ENCODE data around the gene YIPF7. TPM values are rescaled to one million over a fixed set of nuclear protein-coding genes. Genes with fewer than 3 reads are reported as not detected.

YIPF7 gene
- total and polyA plus RNA-seq, 9 of the 15 experiments (the other 6 are each of a cell fraction or from before 2014, with no cell fraction given) = 0.14 TPM; not detected in 8

- Histone ChIP-seq H3K36me3 (ENCODE audit: control insufficient read depth, insufficient read depth, low read length) (no peaks in the 10 kb centered on the region), H3K9me1 (ENCODE audit: control insufficient read depth, insufficient read depth, low read length) (no peaks in the 10 kb centered on the region), H2AFZ (ENCODE audit: low read depth, low read length) (no peak overlapping the region), H3K4me1 (replicated peaks in 1 of 2; ENCODE audit: control insufficient read depth in 2 of 2, insufficient read depth in 2 of 2, low read length in 2 of 2) (peaks cover 0 to 5% of the 10 kb centered on the region in 2 experiments; a peak in 1 of 5 replicates), H3K79me2 (ENCODE audit: control insufficient read depth, insufficient read depth, low read length) (no peaks in the 10 kb centered on the region), H3K9me3 (replicated peaks; ENCODE audit: control insufficient read depth, insufficient read depth, low read depth, low read length) (no peaks in the 10 kb centered on the region), H3K27ac (ENCODE audit: extremely low read depth, low read depth, low read length) (no peak overlapping the region), H4K20me1 (replicated peaks; ENCODE audit: control insufficient read depth, insufficient read depth, low read length) (no peaks in the 10 kb centered on the region), H3K9ac (ENCODE audit: insufficient read depth in 1 of 2, low read depth in 2 of 2, low read length in 2 of 2) (no peak overlapping the region), H3K4me2 (ENCODE audit: insufficient read depth, low read length) (no peak overlapping the region), H3K4me3 (no peak overlapping the region), H3K27me3 (ENCODE audit: control insufficient read depth in 2 of 2, insufficient read depth in 2 of 2, low read length in 2 of 2) (no peaks in the 10 kb centered on the region)
- CTCF ChIA-PET (ENCODE audit: low intra/inter-chr PET ratio) = no interaction called here
- no TSS peak for BruUV-seq (replicated peaks)
- POLR2A ChIA-PET = interaction anchor here (0.6 kb wide), 1 partner anchor 177 kb away, joined by 3 read pairs; no protein-coding TSS in a partner anchor
- in situ Hi-C loops (cut with MboI) = no loop called here
- WGBS (ENCODE audit: insufficient coverage, low coverage, missing lambda C conversion rate) = 3% methylated on average over 2 of the region's 2 CpGs
- DNase-seq (ENCODE audit: extremely low read depth in 1 of 4, low spot score in 3 of 4) = no peak
- intact Hi-C loops (cut with micrococcal nuclease) = no loop called here
- no peak for FAIRE-seq
- no peak for ATAC-seq
- TF ChIP-seq CREBBP (IDR thresholded peaks at IDR 0.05; ENCODE audit: low read depth, low read length) = no peak
- TF ChIP-seq, protein P1, sequence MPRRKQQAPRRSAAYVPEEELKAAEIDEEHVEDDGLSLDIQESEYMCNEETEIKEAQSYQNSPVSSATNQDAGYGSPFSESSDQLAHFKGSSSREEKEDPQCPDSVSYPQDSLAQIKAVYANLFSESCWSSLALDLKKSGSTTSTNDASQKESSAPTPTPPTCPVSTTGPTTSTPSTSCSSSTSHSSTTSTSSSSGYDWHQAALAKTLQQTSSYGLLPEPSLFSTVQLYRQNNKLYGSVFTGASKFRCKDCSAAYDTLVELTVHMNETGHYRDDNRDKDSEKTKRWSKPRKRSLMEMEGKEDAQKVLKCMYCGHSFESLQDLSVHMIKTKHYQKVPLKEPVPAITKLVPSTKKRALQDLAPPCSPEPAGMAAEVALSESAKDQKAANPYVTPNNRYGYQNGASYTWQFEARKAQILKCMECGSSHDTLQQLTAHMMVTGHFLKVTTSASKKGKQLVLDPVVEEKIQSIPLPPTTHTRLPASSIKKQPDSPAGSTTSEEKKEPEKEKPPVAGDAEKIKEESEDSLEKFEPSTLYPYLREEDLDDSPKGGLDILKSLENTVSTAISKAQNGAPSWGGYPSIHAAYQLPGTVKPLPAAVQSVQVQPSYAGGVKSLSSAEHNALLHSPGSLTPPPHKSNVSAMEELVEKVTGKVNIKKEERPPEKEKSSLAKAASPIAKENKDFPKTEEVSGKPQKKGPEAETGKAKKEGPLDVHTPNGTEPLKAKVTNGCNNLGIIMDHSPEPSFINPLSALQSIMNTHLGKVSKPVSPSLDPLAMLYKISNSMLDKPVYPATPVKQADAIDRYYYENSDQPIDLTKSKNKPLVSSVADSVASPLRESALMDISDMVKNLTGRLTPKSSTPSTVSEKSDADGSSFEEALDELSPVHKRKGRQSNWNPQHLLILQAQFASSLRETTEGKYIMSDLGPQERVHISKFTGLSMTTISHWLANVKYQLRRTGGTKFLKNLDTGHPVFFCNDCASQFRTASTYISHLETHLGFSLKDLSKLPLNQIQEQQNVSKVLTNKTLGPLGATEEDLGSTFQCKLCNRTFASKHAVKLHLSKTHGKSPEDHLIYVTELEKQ (CRISPR knock-in tag; IDR thresholded peaks at IDR 0.05) = no peak
- TF ChIP-seq ZZZ3 (IDR thresholded peaks at IDR 0.05) = no peak
- TF ChIP-seq GMEB1 (CRISPR knock-in tag; IDR thresholded peaks at IDR 0.05) = no peak
- TF ChIP-seq ASH1L (IDR thresholded peaks at IDR 0.05; ENCODE audit: borderline replicate concordance, low read depth, partially characterized antibody) = no peak
- no peak for TF ChIP-seq SETDB1 (IDR thresholded peaks at IDR 0.05; ENCODE audit: low read length)
- TF ChIP-seq FOXA1 (IDR thresholded peaks at IDR 0.05; ENCODE audit: borderline replicate concordance) = no peak
- no peak for TF ChIP-seq TEAD2 (tag; IDR thresholded peaks at IDR 0.05)
- TF ChIP-seq, protein P2, sequence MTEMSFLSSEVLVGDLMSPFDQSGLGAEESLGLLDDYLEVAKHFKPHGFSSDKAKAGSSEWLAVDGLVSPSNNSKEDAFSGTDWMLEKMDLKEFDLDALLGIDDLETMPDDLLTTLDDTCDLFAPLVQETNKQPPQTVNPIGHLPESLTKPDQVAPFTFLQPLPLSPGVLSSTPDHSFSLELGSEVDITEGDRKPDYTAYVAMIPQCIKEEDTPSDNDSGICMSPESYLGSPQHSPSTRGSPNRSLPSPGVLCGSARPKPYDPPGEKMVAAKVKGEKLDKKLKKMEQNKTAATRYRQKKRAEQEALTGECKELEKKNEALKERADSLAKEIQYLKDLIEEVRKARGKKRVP (CRISPR knock-in tag; IDR thresholded peaks at IDR 0.05) = no peak
- TF ChIP-seq POLR3A (IDR thresholded peaks at IDR 0.05; ENCODE audit: borderline replicate concordance, extremely low read depth, insufficient read depth, insufficient read length) = no peak
Observed at GRCh38 chr4:44662623-44663005, 11.2 kb upstream of the YIPF7 start.
